ENCODE results near the gene SLC35B1. TPM values are rescaled to one million over a fixed set of nuclear protein-coding genes. Genes with fewer than 3 reads are reported as not detected.
"Not testable (repeated sequence)": the region's sequence is repeated elsewhere in the genome, so short reads cannot be mapped to it uniquely, and the experiment has no call there.

The SLC35B1 gene
- polyA plus RNA-seq, 2 of the 4 experiments (the other 2 are of a cell fraction) = 72.7 to 191 TPM

GRCh38 chr17:49727380-49727779, 19.6 kb upstream of the SLC35B1 start:
- ATAC-seq (no peak), DNase-seq (ENCODE audit: low read depth in 1 of 2, low spot score in 1 of 2) (no peak), FAIRE-seq (no peak)
- ChIA-PET CTCF (interaction anchor here (0.5 to 49.7 kb wide), 7 partner anchors 11 to 1658 kb away, joined by 3 to 2008 read pairs (median 4); partner anchors contain the start of genes NXPH3 and SLC35B1), POLR2A (no interaction called here)
- H3K9me3 ChIP-seq = no peaks in the 10 kb centered on the region
- no peak overlapping the region for H3K4me3 ChIP-seq
- WGBS (ENCODE audit: missing lambda C conversion rate) = 80% methylated on average over 4 of the region's 4 CpGs
- TF ChIP-seq REST (IDR thresholded peaks at IDR 0.05) (no peak), TFCP2L1 (CRISPR knock-in tag; IDR thresholded peaks at IDR 0.05) (no peak), HOXB13 (CRISPR knock-in tag; IDR thresholded peaks at IDR 0.05; ENCODE audit: low read depth) (no peak), RFX5 (IDR thresholded peaks at IDR 0.05) (no peak), RARB (CRISPR knock-in tag; IDR thresholded peaks at IDR 0.05) (no peak), JUN (IDR thresholded peaks at IDR 0.05) (no peak), ELK1 (IDR thresholded peaks at IDR 0.05; ENCODE audit: low read depth, low read length) (no peak), ATOH8 (CRISPR knock-in tag; IDR thresholded peaks at IDR 0.05; ENCODE audit: low read depth) (no peak), ESRRA (IDR thresholded peaks at IDR 0.05; ENCODE audit: borderline replicate concordance, low read length) (no peak), POLR2AphosphoS2 (conservative IDR thresholded peaks at IDR 0.05; ENCODE audit: low read length) (no peak), EP300 (IDR thresholded peaks at IDR 0.05) (no peak)
- H3K4me2 ChIP-seq = no peak overlapping the region
- no peaks in the 10 kb centered on the region for H3K4me1 ChIP-seq
- no peak overlapping the region for H3K27ac ChIP-seq

- WGBS (ENCODE audit: missing lambda C conversion rate) = 57% methylated on average over 7 of the region's 7 CpGs
- H3K4me1 ChIP-seq = no peaks in the 10 kb centered on the region
- no peak for TF ChIP-seq CHD4 (IDR thresholded peaks at IDR 0.05; ENCODE audit: borderline replicate concordance)
- no peak overlapping the region for H3K4me3 ChIP-seq
- H3K4me2 ChIP-seq = no peak overlapping the region
- no peak for FAIRE-seq
- DNase-seq (ENCODE audit: low read depth in 1 of 2, low spot score in 1 of 2) = no peak
- ChIA-PET POLR2A (no interaction called here), CTCF (interaction anchor here (1.1 to 49.7 kb wide), 3 partner anchors 11 to 155 kb away, joined by 3 to 2008 read pairs (median 481); partner anchors contain the start of genes NXPH3 and SLC35B1)
- ATAC-seq = no peak
- no peaks in the 10 kb centered on the region for H3K9me3 ChIP-seq
- no peak overlapping the region for H3K27ac ChIP-seq
Observed at GRCh38 chr17:49725452-49726130, 17.8 kb upstream of the SLC35B1 start.

GRCh38 chr17:49724552-49724951, 16.8 kb upstream of the SLC35B1 start:
- POLR2A ChIA-PET; DNase-seq (ENCODE audit: low read depth in 1 of 2, low spot score in 1 of 2); H3K9me3 ChIP-seq; H3K4me1 ChIP-seq; H3K4me2 ChIP-seq; ATAC-seq; H3K4me3 ChIP-seq; FAIRE-seq; H3K27ac ChIP-seq: not testable (repeated sequence)
- WGBS (ENCODE audit: missing lambda C conversion rate) = 71% methylated on average over 6 of the region's 6 CpGs
- CTCF ChIA-PET = interaction anchor here (0.5 to 49.7 kb wide), 4 partner anchors 23 to 281 kb away, joined by 3 to 2008 read pairs (median 254); partner anchors contain the start of genes NXPH3 and SLC35B1

All from A549 (cell line).